OCI-LY1 (cell line): ENCODE results near the gene DOK5.

Experiments
- EZH2 ChIP-seq: fragments of 200-600 bp; sonication (generic), shearing (Covaris generic); IDR thresholded peaks from 2 replicates; pipeline ENCODE4 v1.8.0; 2017; ENCODE audit warnings: borderline replicate concordance, mixed run types, mild to moderate bottlenecking, antibody characterized with exemption, low read length, moderate library complexity, mixed read lengths
- TF ChIP-seq, protein P1 (sequence below): fragments of 200-600 bp; sonication (generic), shearing (Covaris generic); IDR thresholded peaks from 2 replicates; pipeline ENCODE4 v1.5.1; 2017; ENCODE audit warnings: mild to moderate bottlenecking, antibody characterized with exemption, low read length, moderate library complexity, mixed read lengths

DNA sequence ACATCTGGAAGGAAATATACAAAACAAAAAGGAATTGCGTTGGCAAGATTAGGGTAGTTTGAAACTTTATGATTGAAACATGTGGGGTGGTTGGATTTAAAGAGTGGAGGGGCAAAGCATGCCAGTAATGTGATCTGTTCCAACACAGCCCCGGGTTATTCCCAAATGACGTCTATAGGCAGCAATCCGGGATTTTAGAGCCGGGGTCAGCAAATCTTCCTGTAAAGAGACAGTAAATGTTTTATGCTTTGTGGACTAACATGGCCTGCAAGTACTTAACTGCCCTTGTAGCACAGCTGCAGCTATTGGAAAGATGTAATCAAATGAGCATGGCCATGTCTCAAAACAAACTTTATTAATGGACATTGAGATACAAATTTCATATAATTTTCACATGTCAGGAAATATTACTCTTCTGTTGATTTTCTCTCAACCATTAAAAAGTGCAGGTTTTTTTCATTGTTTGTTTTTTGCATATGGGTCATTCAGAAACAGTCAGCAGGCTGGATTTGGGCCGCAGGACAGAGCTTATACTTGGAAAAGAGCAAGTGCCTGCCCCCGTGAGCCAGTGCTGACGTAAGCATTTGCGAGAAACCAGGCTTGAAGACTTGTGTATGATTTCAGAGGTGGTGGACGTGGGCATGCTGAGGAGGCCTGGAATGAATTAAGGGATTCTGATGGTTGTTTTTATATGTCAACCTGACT, 136.5 kb downstream of the DOK5 start:
- TF ChIP-seq, protein P1, sequence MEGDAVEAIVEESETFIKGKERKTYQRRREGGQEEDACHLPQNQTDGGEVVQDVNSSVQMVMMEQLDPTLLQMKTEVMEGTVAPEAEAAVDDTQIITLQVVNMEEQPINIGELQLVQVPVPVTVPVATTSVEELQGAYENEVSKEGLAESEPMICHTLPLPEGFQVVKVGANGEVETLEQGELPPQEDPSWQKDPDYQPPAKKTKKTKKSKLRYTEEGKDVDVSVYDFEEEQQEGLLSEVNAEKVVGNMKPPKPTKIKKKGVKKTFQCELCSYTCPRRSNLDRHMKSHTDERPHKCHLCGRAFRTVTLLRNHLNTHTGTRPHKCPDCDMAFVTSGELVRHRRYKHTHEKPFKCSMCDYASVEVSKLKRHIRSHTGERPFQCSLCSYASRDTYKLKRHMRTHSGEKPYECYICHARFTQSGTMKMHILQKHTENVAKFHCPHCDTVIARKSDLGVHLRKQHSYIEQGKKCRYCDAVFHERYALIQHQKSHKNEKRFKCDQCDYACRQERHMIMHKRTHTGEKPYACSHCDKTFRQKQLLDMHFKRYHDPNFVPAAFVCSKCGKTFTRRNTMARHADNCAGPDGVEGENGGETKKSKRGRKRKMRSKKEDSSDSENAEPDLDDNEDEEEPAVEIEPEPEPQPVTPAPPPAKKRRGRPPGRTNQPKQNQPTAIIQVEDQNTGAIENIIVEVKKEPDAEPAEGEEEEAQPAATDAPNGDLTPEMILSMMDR: no peak
- no peak for TF ChIP-seq EZH2
